Chondrocyte (in vitro differentiated cells): Measurements from ENCODE around the gene C2orf42. TPM values are rescaled to one million over a fixed set of nuclear protein-coding genes. Genes with fewer than 3 reads are reported as not detected.
"Not testable (repeated sequence)": the region's sequence is repeated elsewhere in the genome, so short reads cannot be mapped to it uniquely, and the experiment has no call there.

Source experiments
- DNase-seq: peaks from one replicate; pipeline ENCODE4 v3.0.0; 2021; ENCODE audit warnings: mixed read lengths, low spot score
- H3K27ac Mint-ChIP-seq: one replicate; pipeline ENCODE4 v1.8.0; 2021; ENCODE audit warnings: mild to moderate bottlenecking, moderate library complexity, mixed read lengths; ENCODE audit not compliant: unreplicated experiment
- H3K27me3 Mint-ChIP-seq: 2 replicates; pipeline ENCODE4 v1.8.0; 2021; ENCODE audit warnings: low read depth, mixed read lengths
- H3K36me3 Mint-ChIP-seq: 2 replicates; pipeline ENCODE4 v1.8.0; 2021; ENCODE audit warnings: low read depth, mixed read lengths
- H3K4me1 Mint-ChIP-seq: 2 replicates; pipeline ENCODE4 v1.8.0; 2021; ENCODE audit warnings: low read depth, mild to moderate bottlenecking, mixed read lengths
- H3K4me3 Mint-ChIP-seq: one replicate; pipeline ENCODE4 v1.8.0; 2021; ENCODE audit warnings: mild to moderate bottlenecking, moderate library complexity, mixed read lengths; ENCODE audit not compliant: unreplicated experiment
- H3K9me3 Mint-ChIP-seq: 2 replicates; pipeline ENCODE4 v1.8.0; 2021; ENCODE audit warnings: low read depth, mixed read lengths
- total RNA-seq: library from RNA; stranded (reverse); gene quantifications from 3 replicates; pipeline ENCODE4 v1.2.1, GENCODE V29; 2021
- TF ChIP-seq, protein P1 (sequence below): fragments of 200-600 bp; sonication (generic); IDR thresholded peaks from 2 replicates; pipeline ENCODE4 v1.5.0; 2021; ENCODE audit warnings: antibody characterized with exemption, mild to moderate bottlenecking, moderate library complexity

The C2orf42 gene
- total RNA-seq, 1 donor from 2014 or later, result 14.3 TPM

DNA sequence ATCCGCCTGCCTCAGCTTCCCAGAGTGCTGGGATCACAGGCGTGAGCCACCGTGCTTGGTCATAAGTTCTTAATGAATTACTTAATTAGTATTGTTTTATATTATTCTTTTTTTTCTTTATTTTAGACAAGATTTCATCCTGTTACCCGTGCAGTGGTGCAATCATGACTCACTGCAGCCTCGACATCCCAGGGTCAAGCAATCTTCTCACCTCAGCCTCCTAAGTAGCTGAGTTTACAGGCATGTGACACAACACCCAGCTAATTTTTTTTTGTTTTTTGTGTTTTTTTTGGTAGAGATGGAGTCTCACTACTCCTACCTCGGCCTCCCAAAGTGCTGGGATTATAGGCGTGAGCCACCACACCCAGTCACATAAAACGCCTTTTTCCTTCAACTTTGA, 17.3 kb downstream of the C2orf42 start:
- Mint-ChIP-seq H3K27ac (no peak overlapping the region), H3K9me3 (no peaks in the 10 kb centered on the region), H3K4me3 (no peak overlapping the region), H3K27me3 (no peaks in the 10 kb centered on the region), H3K36me3 (peaks cover 17% of the 10 kb centered on the region), H3K4me1 (no peaks in the 10 kb centered on the region)
- TF ChIP-seq, protein P1, sequence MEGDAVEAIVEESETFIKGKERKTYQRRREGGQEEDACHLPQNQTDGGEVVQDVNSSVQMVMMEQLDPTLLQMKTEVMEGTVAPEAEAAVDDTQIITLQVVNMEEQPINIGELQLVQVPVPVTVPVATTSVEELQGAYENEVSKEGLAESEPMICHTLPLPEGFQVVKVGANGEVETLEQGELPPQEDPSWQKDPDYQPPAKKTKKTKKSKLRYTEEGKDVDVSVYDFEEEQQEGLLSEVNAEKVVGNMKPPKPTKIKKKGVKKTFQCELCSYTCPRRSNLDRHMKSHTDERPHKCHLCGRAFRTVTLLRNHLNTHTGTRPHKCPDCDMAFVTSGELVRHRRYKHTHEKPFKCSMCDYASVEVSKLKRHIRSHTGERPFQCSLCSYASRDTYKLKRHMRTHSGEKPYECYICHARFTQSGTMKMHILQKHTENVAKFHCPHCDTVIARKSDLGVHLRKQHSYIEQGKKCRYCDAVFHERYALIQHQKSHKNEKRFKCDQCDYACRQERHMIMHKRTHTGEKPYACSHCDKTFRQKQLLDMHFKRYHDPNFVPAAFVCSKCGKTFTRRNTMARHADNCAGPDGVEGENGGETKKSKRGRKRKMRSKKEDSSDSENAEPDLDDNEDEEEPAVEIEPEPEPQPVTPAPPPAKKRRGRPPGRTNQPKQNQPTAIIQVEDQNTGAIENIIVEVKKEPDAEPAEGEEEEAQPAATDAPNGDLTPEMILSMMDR, result no peak
- no peak for DNase-seq

DNA sequence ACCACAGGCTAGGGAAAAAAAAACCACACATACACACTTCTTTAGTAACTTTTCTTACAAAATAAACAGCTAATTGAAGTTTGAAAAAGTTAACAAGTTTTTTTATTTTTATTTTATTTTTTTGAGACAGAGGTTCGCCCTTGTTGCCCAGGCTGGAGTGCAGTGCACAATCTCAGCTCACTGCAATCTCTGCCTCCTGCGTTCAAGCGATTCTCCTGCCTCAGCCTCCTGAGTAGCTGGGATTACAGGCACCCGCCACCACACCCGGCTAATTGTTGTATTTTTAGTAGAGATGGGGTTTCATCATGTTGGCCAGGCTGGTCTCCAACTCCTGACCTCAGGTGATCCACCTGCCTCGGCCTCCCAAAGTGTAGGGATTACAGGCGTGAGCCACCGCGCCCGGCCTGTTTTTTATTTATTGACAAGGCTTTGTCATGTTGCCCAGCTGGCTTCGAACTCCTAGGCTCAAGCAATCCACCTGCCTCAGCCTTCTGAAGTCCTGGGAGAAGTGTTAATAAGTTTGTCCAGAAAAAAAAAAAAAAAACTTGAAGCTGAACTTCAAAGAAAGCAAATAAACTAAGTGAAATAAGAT, 21.1 kb downstream of the C2orf42 start:
- DNase-seq, H3K27ac Mint-ChIP-seq, H3K4me1 Mint-ChIP-seq, H3K27me3 Mint-ChIP-seq, H3K9me3 Mint-ChIP-seq, H3K4me3 Mint-ChIP-seq: not testable (repeated sequence)
- peaks cover 29% of the 10 kb centered on the region for H3K36me3 Mint-ChIP-seq

DNA sequence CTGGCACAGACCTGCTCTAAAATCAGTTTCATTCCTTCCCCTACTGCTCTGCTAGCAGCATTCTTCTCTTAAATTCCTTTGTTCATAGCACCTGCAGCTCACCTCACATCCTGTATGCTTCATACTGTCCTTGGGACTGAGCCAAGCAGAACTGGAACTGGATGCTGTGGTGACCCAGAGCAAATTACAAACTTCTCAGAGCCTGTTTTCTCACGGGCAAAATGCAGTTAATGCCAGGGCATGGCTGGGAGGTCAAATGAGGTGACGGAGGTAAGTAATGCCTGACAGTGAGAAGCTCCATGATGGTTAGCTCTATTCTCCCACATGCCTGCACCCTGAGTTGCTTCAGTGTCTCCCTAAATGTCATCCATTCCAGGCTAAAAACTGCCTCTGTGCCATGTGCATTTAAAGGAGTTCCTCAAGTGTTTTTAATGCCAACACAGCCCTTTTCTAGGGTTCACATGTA, 29.7 kb downstream of the C2orf42 start:
- H3K9me3 Mint-ChIP-seq, result no peaks in the 10 kb centered on the region
- TF ChIP-seq, protein P1, result no peak
- no peak overlapping the region for H3K4me3 Mint-ChIP-seq
- no peaks in the 10 kb centered on the region for H3K4me1 Mint-ChIP-seq
- H3K27me3 Mint-ChIP-seq, result no peaks in the 10 kb centered on the region
- DNase-seq, result peak; percentile 5
- no peak overlapping the region for H3K27ac Mint-ChIP-seq
- peaks cover 9% of the 10 kb centered on the region for H3K36me3 Mint-ChIP-seq

DNA sequence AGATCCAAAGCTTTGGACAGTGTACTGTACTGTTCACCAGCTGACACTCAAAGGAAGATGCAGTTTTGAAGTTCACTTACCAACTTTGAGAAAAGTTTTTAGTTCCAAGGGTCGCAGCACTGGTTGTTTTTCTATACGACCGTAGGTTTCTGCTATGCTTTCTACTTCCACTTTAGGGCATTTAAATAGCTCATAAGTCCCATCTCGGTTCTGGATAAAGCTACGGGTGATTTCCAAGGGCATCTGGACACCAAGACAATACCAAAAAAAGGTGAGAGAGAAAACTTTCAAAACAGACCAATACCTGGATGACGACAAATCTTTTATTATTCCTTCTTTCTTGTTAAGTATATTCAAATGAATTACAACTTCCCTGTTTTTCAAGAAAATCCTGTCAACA, 30.3 kb downstream of the C2orf42 start:
- Mint-ChIP-seq H3K27me3 (no peaks in the 10 kb centered on the region), H3K27ac (no peak overlapping the region), H3K4me1 (no peaks in the 10 kb centered on the region), H3K9me3 (no peaks in the 10 kb centered on the region), H3K36me3 (peaks cover 9% of the 10 kb centered on the region), H3K4me3 (no peak overlapping the region)
- no peak for DNase-seq
- TF ChIP-seq, protein P1, result no peak

DNA sequence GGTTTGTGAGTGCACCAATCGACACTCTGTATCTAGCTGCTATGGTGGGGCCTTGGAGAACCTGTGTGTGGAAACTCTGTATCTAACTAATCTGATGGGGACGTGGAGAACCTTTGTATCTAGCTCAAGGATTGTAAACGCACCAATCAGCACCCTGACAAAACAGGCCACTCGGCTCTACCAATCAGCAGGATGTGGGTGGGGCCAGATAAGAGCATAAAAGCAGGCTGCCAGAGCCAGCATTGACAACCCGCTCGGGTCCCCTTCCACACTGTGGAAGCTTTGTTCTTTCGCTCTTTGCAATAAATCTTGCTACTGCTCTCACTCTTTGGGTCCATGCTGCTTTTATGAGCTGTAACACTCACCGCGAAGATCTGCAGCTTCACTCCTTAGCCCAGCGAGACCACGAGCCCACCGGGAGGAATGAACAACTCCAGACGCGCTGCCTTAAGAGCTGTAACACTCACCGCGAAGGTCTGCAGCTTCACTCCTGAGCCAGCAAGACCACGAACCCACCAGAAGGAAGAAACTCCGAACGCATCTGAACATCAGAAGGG, 41.6 kb downstream of the C2orf42 start:
- DNase-seq, result not testable (repeated sequence)

DNA sequence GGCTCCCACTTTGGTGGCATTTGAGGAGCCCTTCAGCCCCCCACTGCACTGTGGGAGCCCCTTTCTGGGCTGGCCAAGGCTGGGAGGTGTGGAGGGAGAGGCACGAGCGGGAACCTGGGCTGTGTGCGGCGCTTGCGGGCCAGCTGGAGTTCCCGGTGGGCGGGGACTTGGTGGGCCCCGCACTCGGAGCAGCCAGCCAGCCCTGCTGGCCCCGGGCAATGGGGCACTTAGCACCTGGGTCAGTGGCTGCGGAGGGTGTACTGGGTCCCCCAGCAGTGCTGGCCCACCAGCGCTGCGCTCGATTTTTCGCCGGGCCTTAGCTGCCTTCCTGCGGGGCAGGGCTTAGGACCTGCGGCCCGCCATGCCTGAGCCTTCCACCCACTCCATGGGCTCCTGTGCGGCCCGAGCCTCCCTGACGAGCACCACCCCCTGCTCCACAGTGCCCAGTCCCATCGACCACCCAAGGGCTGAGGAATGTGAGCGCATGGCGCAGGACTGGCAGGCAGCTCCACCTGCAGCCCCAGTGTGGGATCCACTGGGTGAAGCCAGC, 42.5 kb downstream of the C2orf42 start:
- H3K4me3 Mint-ChIP-seq, H3K4me1 Mint-ChIP-seq, H3K9me3 Mint-ChIP-seq, H3K27ac Mint-ChIP-seq, H3K27me3 Mint-ChIP-seq, DNase-seq: not testable (repeated sequence)
- H3K36me3 Mint-ChIP-seq, result peaks cover 17% of the 10 kb centered on the region

More for the DNA sequence above, 41.6 kb downstream of the C2orf42 start:
- not testable (repeated sequence) for H3K27me3 Mint-ChIP-seq, H3K4me1 Mint-ChIP-seq, H3K27ac Mint-ChIP-seq, H3K4me3 Mint-ChIP-seq, H3K9me3 Mint-ChIP-seq
- peaks cover 18% of the 10 kb centered on the region for H3K36me3 Mint-ChIP-seq
